Neural cell (in vitro differentiated cells): ENCODE measurements around the gene PHOSPHO2. TPM values are rescaled to one million over a fixed set of nuclear protein-coding genes. Genes with fewer than 3 reads are reported as not detected.

Experiments used
- H2AFZ ChIP-seq: fragments of 200-600, 300-800 bp; sonication (generic), shearing (Covaris generic); 2 replicates; pipeline ENCODE4 v1.6.0; 2014; ENCODE audit warnings: low read depth, mild to moderate bottlenecking, antibody characterized with exemption, low read length, moderate library complexity
- H3F3A ChIP-seq: fragments of 200-600 bp; shearing (Covaris generic); 2 replicates; pipeline ENCODE4 v1.6.1; 2016; ENCODE audit warnings: mild to moderate bottlenecking, moderate library complexity, mixed read lengths, antibody characterized with exemption, low read length; ENCODE audit not compliant: insufficient read depth, poor library complexity, severe bottlenecking
- H3K27ac ChIP-seq: fragments of 200-600, 300-800 bp; sonication (generic), shearing (Covaris generic); 2 replicates; pipeline ENCODE4 v1.5.1; 2014; ENCODE audit warnings: mild to moderate bottlenecking, low read length, moderate library complexity
- H3K27me3 ChIP-seq: fragments of 300-800, 200-600 bp; sonication (generic), shearing (Covaris generic); 2 replicates; pipeline ENCODE4 v1.6.0; 2014; ENCODE audit warnings: mild to moderate bottlenecking, low read depth, low read length, moderate library complexity; ENCODE audit not compliant: insufficient read depth
- H3K36me3 ChIP-seq: fragments of 300-800, 200-600 bp; sonication (generic), shearing (Covaris generic); 2 replicates; pipeline ENCODE4 v1.5.1; 2014; ENCODE audit warnings: mild to moderate bottlenecking, antibody characterized with exemption, low read length, moderate library complexity; ENCODE audit not compliant: insufficient read depth
- H3K4me2 ChIP-seq: fragments of 300-800, 200-600 bp; sonication (generic), shearing (Covaris generic); 2 replicates; pipeline ENCODE4 v1.6.0; 2014; ENCODE audit warnings: mild to moderate bottlenecking, low read length
- H3K4me3 ChIP-seq: fragments of 300-800, 200-600 bp; sonication (generic), shearing (Covaris generic); 2 replicates; pipeline ENCODE4 v1.5.1; 2014; ENCODE audit warnings: mild to moderate bottlenecking, low read length, moderate library complexity
- H3K79me2 ChIP-seq: fragments of 200-600 bp; shearing (Covaris generic); replicated peaks from 2 replicates; pipeline ENCODE4 v1.6.0; 2014; ENCODE audit warnings: mild to moderate bottlenecking, low read length, moderate library complexity; ENCODE audit not compliant: insufficient read depth
- H3K9ac ChIP-seq: fragments of 300-800, 200-600 bp; sonication (generic), shearing (Covaris generic); 2 replicates; pipeline ENCODE4 v1.6.1; 2016; ENCODE audit warnings: mild to moderate bottlenecking, low read length, mixed read lengths
- H3K9me2 ChIP-seq: fragments of 200-600 bp; shearing (Covaris generic); 2 replicates; pipeline ENCODE4 v1.6.1; 2016; ENCODE audit warnings: mild to moderate bottlenecking, low read length, mixed read lengths; ENCODE audit not compliant: insufficient read depth
- H3K9me3 ChIP-seq: fragments of 200-600, 300-800 bp; sonication (generic), shearing (Covaris generic); 2 replicates; pipeline ENCODE4 v1.6.1; 2016; ENCODE audit warnings: mild to moderate bottlenecking, mixed run types, low read length, moderate library complexity, mixed read lengths
- H4K20me1 ChIP-seq: fragments of 200-600 bp; shearing (Covaris generic); 2 replicates; pipeline ENCODE4 v1.6.1; 2016; ENCODE audit warnings: mild to moderate bottlenecking, mixed run types; ENCODE audit not compliant: insufficient read depth
- CTCF ChIP-seq: fragments of 450-650 bp; IDR thresholded peaks from 2 replicates; pipeline ENCODE4 v1.5.1; 2014; ENCODE audit warnings: antibody characterized with exemption, mild to moderate bottlenecking, moderate library complexity; ENCODE audit not compliant: poor library complexity, severe bottlenecking
- EP300 ChIP-seq: fragments of 450-650 bp; conservative IDR thresholded peaks from 2 replicates; pipeline ENCODE4 v1.6.1; 2014; ENCODE audit warnings: antibody characterized with exemption, mild to moderate bottlenecking, moderate library complexity; ENCODE audit not compliant: poor library complexity, severe bottlenecking
- EZH2 ChIP-seq: fragments of 200-600, 300-800 bp; shearing (Covaris generic), sonication (generic); IDR thresholded peaks from 2 replicates; pipeline ENCODE4 v1.6.1; 2014; ENCODE audit warnings: antibody characterized with exemption, low read length, borderline replicate concordance, mild to moderate bottlenecking; ENCODE audit not compliant: insufficient read depth, poor library complexity, severe bottlenecking
- MXI1 ChIP-seq: fragments of 450-650 bp; conservative IDR thresholded peaks from 2 replicates; pipeline ENCODE4 v1.6.1; 2014; ENCODE audit warnings: antibody characterized with exemption, mild to moderate bottlenecking; ENCODE audit not compliant: poor library complexity, severe bottlenecking
- POLR2AphosphoS5 ChIP-seq: IDR thresholded peaks from 2 replicates; pipeline ENCODE4 v1.6.1; 2012
- RAD21 ChIP-seq: fragments of 450-650 bp; conservative IDR thresholded peaks from 2 replicates; pipeline ENCODE4 v1.6.1; 2014; ENCODE audit warnings: antibody characterized with exemption, mild to moderate bottlenecking, moderate library complexity
- REST ChIP-seq: IDR thresholded peaks from 2 replicates; pipeline ENCODE4 v1.6.1; 2012; ENCODE audit warnings: borderline replicate concordance
- SMC3 ChIP-seq: fragments of 450-650 bp; conservative IDR thresholded peaks from 2 replicates; pipeline ENCODE4 v1.6.1; 2014; ENCODE audit warnings: antibody characterized with exemption, mild to moderate bottlenecking, moderate library complexity; ENCODE audit not compliant: poor library complexity
- TAF1 ChIP-seq: IDR thresholded peaks from 2 replicates; pipeline ENCODE4 v1.6.1; 2012; ENCODE audit warnings: low read depth
- polyA plus RNA-seq: library from polyadenylated mRNA; depleted of rRNA; stranded (reverse); fragments of >200 nt; gene quantifications from 2 replicates; pipeline ENCODE4 v1.2.3, GENCODE V29; 2014

Gene PHOSPHO2
- polyA plus RNA-seq, 1 donor from 2014 or later, result 25.4 TPM

- Histone ChIP-seq H3K27me3 (no peaks in the 10 kb centered on the region), H3K27ac (no peak overlapping the region), H4K20me1 (no peaks in the 10 kb centered on the region), H3K36me3 (no peaks in the 10 kb centered on the region), H3F3A (no peaks in the 10 kb centered on the region), H3K9ac (no peak overlapping the region), H3K4me2 (no peak overlapping the region), H3K9me2 (no peaks in the 10 kb centered on the region), H3K4me3 (no peak overlapping the region), H3K79me2 (no peaks in the 10 kb centered on the region), H3K9me3 (no peaks in the 10 kb centered on the region), H2AFZ (no peak overlapping the region)
- TF ChIP-seq POLR2AphosphoS5 (no peak), RAD21 (no peak), SMC3 (no peak), MXI1 (no peak), REST (no peak), CTCF (no peak), EP300 (no peak), TAF1 (no peak), EZH2 (no peak)
Observed at GRCh38 chr2:169709331-169709730, 15.1 kb downstream of the PHOSPHO2 start.

GRCh38 chr2:169709981-169710380, 15.7 kb downstream of the PHOSPHO2 start:
- Histone ChIP-seq H3K9me2 (no peaks in the 10 kb centered on the region), H3K79me2 (no peaks in the 10 kb centered on the region), H3K4me3 (no peak overlapping the region), H3K27ac (no peak overlapping the region), H2AFZ (no peak overlapping the region), H3K4me2 (no peak overlapping the region), H4K20me1 (no peaks in the 10 kb centered on the region), H3K27me3 (no peaks in the 10 kb centered on the region), H3K36me3 (no peaks in the 10 kb centered on the region), H3K9ac (no peak overlapping the region), H3K9me3 (no peaks in the 10 kb centered on the region), H3F3A (no peaks in the 10 kb centered on the region)
- TF ChIP-seq EP300 (no peak), EZH2 (no peak), RAD21 (no peak), CTCF (no peak), MXI1 (no peak), SMC3 (no peak), REST (no peak), POLR2AphosphoS5 (no peak), TAF1 (no peak)
